GM23248 (cell line): Measurements from ENCODE around the gene DNMT3B.

Experiments
- EZH2 ChIP-seq: fragments of 200-600 bp; sonication (generic); IDR thresholded peaks from 2 replicates; pipeline ENCODE4 v1.6.1; 2018; ENCODE audit warnings: antibody characterized with exemption, mild to moderate bottlenecking; ENCODE audit not compliant: insufficient read depth, poor library complexity, severe bottlenecking
- EZH2phosphoT487 ChIP-seq: fragments of 200-600 bp; sonication (generic); IDR thresholded peaks from 2 replicates; pipeline ENCODE4 v1.6.1; 2018; ENCODE audit warnings: antibody characterized with exemption, moderate library complexity, mild to moderate bottlenecking, low read depth; ENCODE audit not compliant: insufficient read depth

DNA sequence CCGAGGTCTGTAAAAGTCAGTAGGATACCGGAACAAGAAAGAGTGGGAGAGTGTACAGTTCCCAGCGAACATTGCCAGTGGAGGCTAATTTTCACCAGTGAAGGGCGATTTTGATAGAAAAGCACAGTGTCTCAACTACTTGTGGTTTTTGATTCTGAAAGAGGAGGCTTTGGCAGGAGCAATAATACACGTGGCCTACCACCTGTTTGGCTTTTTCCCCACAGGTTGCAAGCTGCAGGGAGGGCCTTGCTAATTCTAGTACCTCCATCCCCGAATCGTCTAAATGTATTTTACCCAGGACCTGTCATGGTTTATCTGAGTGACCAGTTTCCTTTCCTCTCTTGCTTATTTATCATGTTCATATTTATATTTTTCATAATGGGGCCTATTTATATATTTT, 93.2 kb downstream of the DNMT3B start:
- no peak for TF ChIP-seq EZH2
- TF ChIP-seq EZH2phosphoT487: no peak
